Activated naive CD4-positive, alpha-beta T cell treated with Interleukin-2 at 50 U/mL for 16 hours (primary cell): ENCODE data around the gene PRICKLE2.

Experiments used
- DNase-seq: peaks from one replicate; pipeline ENCODE4 v3.0.0-alpha.2; 2020

PRICKLE2 gene

DNA sequence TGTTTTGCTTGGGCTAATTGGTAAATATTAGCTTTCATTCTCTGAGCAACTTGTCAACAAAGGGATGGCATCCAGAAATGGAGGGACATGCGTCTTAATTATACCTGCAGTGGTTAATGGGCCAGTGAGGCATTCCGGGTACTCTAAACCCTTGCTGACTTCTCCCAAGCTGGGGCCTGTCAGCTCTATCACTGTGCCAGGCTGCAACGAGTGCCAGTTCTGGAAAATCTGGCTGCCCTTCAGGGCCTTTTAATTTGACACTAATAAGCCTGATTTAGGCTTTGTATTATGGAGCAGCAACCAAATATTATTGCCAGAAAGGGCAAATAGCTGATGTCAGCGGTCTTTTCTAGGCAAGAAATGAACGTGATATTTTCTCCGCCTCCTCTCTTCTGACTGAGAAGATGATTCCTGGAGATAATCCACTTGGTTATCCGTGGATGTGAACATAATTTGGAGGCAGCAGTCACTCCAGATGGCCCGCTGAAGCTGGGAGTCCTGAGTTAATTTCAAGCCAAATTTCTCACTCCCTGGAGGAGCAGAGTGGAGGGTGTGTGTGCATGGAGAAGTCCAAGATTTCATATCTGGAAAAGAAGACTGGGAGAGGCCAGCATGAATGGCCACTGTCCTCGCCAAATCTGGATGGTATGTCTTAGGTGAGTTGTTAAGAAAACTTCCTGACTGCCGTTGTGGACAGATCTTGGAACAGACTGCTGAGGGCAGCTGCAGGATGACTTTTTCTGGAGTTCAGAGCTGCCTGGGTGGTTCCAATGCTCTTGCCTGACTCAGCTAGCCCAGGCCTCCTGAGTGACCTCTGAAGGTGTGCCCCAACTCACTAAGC lies 157.5 kb downstream of the PRICKLE2 start:
- DNase-seq: no peak

DNA sequence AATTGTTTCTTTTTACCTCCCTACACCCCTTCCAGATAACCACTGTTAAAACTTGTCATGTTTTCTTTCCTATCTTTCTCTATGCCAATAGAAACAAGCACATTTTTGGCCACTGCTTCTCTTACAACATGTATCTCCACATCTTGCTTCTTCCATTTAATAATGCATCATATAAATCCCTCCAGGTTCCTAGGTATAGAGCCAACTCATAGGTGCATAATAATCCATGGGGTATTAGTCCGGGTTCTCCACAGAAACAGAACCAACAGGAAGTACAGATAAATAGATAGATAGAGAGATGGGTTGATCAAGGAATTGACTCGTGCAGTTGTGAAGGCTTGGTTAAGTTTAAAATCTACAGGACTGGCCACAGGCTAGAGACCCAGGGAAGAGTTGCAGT lies 160.5 kb downstream of the PRICKLE2 start:
- no peak for DNase-seq

- no peak for DNase-seq
These were observed 161.3 kb downstream of the PRICKLE2 start for GRCh38 chr3:64063983-64064438.

DNA sequence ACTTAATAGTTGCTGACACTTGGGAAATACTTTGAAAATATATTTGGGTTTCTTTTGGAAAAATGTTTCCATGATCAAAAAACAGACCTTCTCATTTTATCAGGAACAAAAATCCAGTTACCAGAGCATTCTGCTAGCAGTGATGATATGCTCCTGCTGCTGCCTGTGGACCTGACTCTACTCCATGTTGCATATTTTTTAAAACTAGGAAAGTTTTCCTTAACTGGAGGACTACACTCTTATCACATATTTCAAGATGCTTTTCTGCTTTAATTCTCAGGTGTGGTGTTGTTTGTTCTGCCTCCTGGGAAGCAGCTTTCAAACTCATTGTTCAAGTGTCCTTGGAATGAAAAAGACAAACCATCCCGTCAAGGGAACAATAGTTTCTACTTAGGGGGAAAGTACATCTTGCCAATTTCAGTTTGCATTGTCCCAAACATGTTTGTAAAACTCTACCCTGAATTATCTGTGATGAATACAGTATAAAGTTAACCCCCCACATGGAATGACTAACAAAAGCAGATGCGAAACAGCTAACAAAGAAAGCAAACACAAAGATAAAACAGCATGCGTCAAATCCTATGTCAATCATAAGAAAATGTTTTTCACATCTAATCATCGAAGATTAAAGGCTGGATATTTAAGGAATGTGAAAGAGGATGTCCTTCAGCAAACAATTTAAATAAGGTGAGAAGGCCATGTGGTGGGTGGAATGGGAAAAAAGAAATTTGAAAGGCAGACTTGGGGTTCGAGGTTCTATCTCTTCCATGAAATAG lies 161.9 kb downstream of the PRICKLE2 start:
- DNase-seq: no peak

DNA sequence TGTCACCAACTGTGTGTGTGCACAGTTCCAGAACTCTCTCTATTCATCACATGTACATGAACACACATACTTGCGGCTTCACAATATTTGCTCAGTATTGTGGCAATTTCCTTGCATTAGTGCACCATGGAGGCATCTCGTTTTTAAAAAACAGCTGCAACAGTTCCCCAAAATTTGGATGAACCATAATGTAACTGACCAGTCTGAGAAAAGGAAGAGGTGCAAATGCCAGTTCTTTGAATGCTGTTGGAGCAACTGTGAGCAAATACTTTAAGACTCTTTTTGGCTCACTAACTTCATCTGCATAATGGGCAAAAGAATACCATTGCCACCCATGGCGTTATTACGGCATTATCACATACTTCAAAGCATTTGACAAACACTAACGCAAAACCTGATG lies 163.6 kb downstream of the PRICKLE2 start:
- DNase-seq: no peak

- DNase-seq: no peak
These were observed 165.6 kb downstream of the PRICKLE2 start for GRCh38 chr3:64059484-64060175.

- no peak for DNase-seq
These were observed 166.7 kb downstream of the PRICKLE2 start for GRCh38 chr3:64058566-64058965.

DNA sequence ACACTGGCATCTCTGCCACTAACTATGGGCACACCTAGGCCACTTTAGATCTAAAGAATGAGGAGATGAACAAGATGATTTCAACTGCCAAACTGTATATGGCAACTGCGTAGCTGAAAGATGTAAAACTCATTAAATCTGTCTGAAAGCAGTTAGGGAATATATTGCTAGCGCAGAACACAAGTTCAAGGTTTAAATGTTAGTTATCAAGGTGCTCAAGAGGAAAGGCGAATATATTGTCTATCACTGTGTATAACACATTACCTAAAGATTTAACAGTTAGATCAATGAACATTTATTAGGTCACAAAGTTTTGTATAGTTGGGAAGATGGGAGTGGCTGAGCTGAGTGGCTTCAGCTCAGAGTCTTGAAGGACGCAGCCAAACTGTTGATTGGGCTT lies 168.0 kb downstream of the PRICKLE2 start:
- DNase-seq: no peak

DNA sequence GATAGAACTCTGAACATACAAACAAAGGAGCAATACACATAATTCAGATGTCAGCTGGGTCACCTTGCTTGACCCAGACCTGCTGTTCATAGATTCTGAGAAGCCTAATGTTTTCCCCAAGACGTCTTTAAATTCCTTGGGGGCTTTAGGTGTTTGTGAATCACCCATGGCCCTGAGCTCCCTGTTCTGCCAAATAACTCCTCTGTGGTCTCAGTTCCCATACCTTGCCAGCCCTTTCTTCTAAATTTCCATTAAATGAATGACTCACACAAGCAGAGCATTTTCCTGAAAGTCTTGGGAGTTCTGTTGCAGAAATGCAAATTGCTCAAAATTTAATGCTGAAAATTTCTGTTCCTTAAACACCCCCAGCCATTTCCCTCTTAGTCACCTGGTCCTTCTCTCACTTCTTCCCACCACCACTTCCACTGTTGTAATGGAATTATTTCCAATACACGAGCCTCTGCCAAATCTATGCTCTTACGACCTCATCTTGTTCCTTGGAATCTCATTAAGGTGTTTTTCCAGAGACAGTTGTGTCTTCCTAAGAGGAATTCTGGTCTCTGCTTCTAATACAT lies 168.6 kb downstream of the PRICKLE2 start:
- no peak for DNase-seq

DNA sequence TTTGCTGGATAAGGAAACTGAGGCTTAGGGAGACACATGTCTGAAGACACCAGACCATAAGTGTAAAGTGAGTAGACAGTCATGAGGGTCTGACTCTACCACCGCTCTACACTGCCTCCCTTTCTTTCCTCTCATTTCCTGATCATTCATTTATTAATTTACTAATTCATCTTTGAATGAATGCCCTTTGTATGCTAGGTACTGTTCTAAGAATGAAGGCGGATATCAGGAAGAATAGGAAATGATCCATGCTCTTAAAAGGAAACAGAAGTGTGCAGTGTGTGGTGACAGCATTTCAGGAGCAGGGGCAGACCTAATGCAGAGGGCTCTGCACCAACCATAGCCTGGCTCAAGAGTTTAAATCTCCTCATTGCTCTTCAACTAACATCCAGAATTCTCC lies 170.2 kb downstream of the PRICKLE2 start:
- DNase-seq: no peak

GRCh38 chr3:64054488-64054887 lies 170.8 kb downstream of the PRICKLE2 start:
- DNase-seq: no peak

DNA sequence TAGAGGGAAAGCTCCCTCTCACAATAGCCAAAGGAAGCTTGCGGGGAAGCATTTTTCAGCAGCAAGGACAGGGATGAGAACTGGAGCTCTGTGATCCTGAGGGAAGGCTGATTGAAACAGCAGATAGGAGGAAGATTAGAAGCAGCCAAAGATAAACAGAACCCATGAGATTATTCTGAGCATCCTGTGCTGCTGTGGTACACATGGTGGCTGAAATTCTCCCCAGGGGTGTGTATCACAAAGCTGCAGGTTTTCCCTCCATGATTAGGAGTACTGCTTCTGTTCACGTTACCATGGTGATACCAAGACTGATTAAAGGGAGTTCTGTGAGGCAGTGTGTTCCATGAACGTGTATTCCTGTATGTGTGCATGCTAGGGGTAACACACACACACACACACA lies 171.7 kb downstream of the PRICKLE2 start:
- no peak for DNase-seq

DNA sequence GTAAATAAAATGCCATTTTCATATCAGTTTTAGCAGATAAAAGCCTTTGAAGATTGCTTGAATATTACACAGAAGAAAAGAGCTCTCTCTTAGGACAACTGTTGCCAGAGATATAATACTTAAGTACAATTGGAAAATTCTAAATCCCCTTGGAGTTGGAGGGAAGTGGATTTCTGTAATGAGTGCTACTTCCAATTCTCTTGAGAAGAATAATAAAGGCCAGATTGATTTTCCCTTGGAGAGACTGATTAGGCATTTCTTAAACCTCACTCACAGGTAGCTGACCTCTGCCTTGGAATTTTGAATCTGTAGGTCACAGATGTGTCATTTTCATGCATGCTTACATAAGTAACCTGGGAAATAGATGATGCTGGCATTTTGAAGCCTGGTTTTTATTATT lies 172.1 kb downstream of the PRICKLE2 start:
- no peak for DNase-seq

- no peak for DNase-seq
These were observed 175.4 kb downstream of the PRICKLE2 start for GRCh38 chr3:64049832-64050231.

DNA sequence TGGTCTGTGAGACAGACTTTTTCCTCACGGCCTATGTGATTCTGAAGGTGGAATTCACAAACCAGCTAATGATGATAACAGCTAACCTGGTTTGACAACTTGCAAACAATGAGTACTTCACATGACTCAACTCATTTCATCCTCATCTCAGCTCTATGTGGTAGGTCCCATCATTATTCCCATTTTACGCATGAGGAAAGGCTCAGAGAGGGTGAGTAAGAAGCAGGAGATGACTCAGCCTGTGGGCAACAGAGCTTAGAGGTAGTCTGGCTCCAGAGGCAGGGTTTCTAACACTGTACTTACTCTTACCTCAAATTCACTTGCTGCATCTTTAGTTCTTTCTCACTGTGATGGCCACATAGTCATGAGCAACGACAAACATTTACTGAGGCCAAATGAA lies 176.1 kb downstream of the PRICKLE2 start:
- DNase-seq: no peak

DNA sequence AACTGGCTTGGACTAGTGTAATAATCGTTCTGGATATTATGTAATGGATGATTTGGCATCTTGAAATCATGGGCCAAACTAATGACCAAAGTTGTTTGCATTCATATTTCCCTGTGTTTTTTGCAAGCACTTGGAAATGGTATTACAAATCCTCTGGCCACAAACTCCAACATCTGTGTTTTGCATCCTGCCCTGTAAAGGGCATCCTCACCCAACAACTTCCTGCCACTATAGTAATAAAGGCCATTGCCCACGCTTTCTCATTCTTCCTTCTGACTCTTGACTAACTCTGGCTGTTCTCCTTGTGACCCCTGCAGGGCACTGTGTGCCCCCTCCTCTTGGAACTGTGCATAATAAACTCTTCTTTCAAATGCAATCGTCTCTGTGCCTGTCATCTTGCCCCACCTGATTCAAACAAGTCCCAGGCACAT lies 176.6 kb downstream of the PRICKLE2 start:
- DNase-seq: no peak

GRCh38 chr3:64047787-64048186 lies 177.5 kb downstream of the PRICKLE2 start:
- DNase-seq: no peak

- no peak for DNase-seq
These were observed 178.2 kb downstream of the PRICKLE2 start for GRCh38 chr3:64046996-64047594.

DNA sequence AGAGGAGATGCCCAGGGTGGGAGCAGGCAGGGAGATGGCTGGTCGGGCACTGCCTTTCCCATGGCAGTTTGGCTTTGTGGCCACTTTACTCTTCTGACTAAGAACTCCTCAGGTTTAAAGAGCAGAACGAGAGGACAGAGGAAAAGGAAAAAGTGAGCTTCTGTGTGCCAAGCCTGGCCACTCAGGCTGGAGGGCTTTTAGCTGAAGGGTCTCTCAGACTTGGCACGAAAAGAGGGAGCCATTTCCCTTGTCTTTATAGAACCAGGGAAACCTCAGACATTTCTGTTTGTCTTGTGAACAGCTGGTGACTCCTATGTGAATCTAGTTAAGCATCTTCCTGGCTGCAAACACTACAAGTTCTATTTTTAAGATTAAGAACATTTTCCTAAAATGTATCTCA lies 178.7 kb downstream of the PRICKLE2 start:
- DNase-seq: no peak

GRCh38 chr3:64042952-64043351 lies 182.3 kb downstream of the PRICKLE2 start:
- no peak for DNase-seq
